ENCODE measurements around the gene TAF5.
"Not testable (repeated sequence)": the region's sequence is repeated elsewhere in the genome, so short reads cannot be mapped to it uniquely, and the experiment has no call there.

The TAF5 gene

GRCh38 chr10:103350517-103351260 is 17.1 kb upstream of the TAF5 start, which contains the start of gene PCGF6:
PCGF6 (minus strand) TSS chr10:103351140; CDS start chr10:103351066, 74 bp downstream.
- H3K4me3 ChIP-seq (ENCODE audit: low read length): peak within 1 kb of the TSS; percentile 74
- TF ChIP-seq CTCF (conservative IDR thresholded peaks at IDR 0.05; ENCODE audit: low read length): peak; percentile 17; the same call in 1 of the 2 replicates
- peak; percentile 69 for DNase-seq (ENCODE audit: low read depth)

GRCh38 chr10:103353281-103353680 is 14.5 kb upstream of the TAF5 start:
- no peak for DNase-seq (ENCODE audit: low read depth)

GRCh38 chr10:103354567-103354966 is 13.2 kb upstream of the TAF5 start:
- not testable (repeated sequence) for H3K4me3 ChIP-seq (ENCODE audit: low read length); DNase-seq (ENCODE audit: low read depth)

More at GRCh38 chr10:103353281-103353680, 14.5 kb upstream of the TAF5 start:
- no peak overlapping the region for H3K4me3 ChIP-seq (ENCODE audit: low read length)
- TF ChIP-seq CTCF (conservative IDR thresholded peaks at IDR 0.05; ENCODE audit: low read length): no peak

- no peak overlapping the region for H3K4me3 ChIP-seq (ENCODE audit: low read length)
- DNase-seq (ENCODE audit: low read depth): no peak
- no peak for TF ChIP-seq CTCF (conservative IDR thresholded peaks at IDR 0.05; ENCODE audit: low read length)
Observed at GRCh38 chr10:103355906-103356599, 11.7 kb upstream of the TAF5 start.

GRCh38 chr10:103359493-103359892 is 8.3 kb upstream of the TAF5 start:
- not testable (repeated sequence) for DNase-seq (ENCODE audit: low read depth); H3K4me3 ChIP-seq (ENCODE audit: low read length)

GRCh38 chr10:103360791-103361190 is 7.0 kb upstream of the TAF5 start:
- H3K4me3 ChIP-seq (ENCODE audit: low read length); DNase-seq (ENCODE audit: low read depth): not testable (repeated sequence)

GRCh38 chr10:103367379-103367781 is 396 bp upstream of the TAF5 start:
- DNase-seq (ENCODE audit: low read depth): peak; percentile 0
- no peak for TF ChIP-seq CTCF (conservative IDR thresholded peaks at IDR 0.05; ENCODE audit: low read length)
- peak overlapping the region; percentile 77 for H3K4me3 ChIP-seq (ENCODE audit: low read length)

- no peak overlapping the region for H3K4me3 ChIP-seq (ENCODE audit: low read length)
- TF ChIP-seq CTCF (conservative IDR thresholded peaks at IDR 0.05; ENCODE audit: low read length): no peak
- no peak for DNase-seq (ENCODE audit: low read depth)
Observed at GRCh38 chr10:103373544-103373943, 5.8 kb downstream of the TAF5 start.

Measured in AG10803 (cell line).